GM21717 (cell line): ENCODE data around the gene B4GALT3.

Experiments used
- ATAC-seq: cut with Tn5 transposase; IDR thresholded peaks from one replicate; pipeline ENCODE4 v1.9.1; 2021; ENCODE audit warnings: mild to moderate bottlenecking, moderate library complexity; ENCODE audit not compliant: unreplicated experiment

The B4GALT3 gene

DNA sequence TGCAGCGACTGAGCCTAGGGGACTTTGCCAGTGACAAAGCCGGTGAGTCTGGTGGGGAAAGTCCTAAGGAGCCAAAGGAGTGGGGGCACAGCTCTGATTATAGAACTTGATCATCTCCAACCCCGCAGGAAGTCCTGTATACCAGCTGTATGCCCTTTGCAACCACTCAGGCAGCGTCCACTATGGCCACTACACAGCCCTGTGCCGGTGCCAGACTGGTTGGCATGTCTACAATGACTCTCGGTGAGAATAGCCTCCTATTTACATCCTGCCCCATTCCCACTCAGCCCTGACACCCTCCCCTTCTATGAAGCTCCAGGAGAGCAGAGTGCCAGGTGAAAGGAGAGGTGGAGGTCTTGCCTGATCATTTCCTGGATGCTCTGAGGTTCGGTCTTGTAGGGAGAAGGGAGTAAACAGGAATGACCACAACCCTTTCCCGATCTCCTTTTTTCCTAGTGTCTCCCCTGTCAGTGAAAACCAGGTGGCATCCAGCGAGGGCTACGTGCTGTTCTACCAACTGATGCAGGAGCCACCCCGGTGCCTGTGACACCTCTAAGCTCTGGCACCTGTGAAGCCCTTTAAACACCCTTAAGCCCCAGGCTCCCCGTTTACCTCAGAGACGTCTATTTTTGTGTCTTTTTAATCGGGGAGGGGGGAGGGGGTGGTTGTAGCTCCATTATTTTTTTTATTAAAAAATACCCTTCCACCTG is 12.3 kb downstream of the B4GALT3 start:
- ATAC-seq, result no peak

DNA sequence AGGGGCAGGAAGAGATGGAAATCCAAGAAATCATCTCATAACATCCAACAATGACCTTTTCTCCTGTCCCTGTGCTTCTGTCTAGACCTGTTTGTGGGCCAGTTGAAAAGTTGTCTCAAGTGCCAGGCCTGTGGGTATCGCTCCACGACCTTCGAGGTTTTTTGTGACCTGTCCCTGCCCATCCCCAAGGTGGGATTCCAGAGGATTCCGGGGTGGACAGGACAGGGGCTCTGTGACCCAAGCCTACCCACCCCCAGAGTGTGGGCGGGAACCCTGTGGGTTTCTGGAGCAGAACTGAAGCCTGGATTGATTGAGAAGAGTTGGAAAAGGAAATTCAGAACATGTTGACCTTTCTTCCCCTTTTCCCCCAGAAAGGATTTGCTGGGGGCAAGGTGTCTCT is 13.5 kb downstream of the B4GALT3 start:
- ATAC-seq, result no peak

DNA sequence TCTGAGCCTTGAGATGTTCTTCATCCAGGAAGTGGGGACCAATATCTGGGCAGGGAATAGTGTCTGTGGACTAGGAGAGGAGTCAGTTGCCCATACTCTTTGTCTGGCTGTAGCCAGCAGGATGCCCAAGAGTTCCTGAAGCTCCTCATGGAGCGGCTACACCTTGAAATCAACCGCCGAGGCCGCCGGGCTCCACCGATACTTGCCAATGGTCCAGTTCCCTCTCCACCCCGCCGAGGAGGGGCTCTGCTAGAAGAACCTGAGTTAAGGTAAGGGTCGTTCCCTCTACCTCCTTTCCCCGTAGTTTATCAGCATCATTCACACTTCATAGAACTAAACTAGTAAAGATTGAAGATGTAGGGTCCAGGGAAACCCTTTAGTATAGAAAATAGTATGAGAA is 14.5 kb downstream of the B4GALT3 start:
- ATAC-seq, result no peak

DNA sequence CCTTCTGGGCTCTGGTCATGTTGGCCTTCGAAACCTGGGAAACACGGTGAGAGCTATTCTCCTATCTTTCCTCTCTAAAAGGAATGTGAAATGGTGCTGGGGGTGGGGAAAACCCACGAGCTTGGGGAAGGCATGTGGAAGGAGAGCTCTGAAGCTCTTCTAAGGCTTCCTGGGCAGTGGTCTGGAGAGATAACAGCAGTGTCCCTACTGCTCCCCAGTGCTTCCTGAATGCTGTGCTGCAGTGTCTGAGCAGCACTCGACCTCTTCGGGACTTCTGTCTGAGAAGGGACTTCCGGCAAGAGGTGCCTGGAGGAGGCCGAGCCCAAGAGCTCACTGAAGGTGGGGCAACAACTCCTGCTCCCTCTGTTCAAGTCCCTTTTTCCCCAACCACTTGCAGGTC is 15.3 kb downstream of the B4GALT3 start:
- ATAC-seq, result no peak

- no peak for ATAC-seq
These were observed 15.7 kb downstream of the B4GALT3 start for GRCh38 chr1:161161652-161162051.

DNA sequence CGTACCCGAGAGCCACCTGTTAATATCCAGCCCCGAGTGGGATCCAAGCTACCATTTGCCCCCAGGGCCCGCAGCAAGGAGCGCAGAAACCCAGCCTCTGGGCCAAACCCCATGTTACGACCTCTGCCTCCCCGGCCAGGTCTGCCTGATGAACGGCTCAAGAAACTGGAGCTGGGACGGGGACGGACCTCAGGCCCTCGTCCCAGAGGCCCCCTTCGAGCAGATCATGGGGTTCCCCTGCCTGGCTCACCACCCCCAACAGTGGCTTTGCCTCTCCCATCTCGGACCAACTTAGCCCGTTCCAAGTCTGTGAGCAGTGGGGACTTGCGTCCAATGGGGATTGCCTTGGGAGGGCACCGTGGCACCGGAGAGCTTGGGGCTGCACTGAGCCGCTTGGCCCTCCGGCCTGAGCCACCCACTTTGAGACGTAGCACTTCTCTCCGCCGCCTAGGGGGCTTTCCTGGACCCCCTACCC is 16.6 kb downstream of the B4GALT3 start:
- no peak for ATAC-seq

- ATAC-seq, result no peak
These were observed 17.4 kb downstream of the B4GALT3 start for GRCh38 chr1:161159913-161160243.

DNA sequence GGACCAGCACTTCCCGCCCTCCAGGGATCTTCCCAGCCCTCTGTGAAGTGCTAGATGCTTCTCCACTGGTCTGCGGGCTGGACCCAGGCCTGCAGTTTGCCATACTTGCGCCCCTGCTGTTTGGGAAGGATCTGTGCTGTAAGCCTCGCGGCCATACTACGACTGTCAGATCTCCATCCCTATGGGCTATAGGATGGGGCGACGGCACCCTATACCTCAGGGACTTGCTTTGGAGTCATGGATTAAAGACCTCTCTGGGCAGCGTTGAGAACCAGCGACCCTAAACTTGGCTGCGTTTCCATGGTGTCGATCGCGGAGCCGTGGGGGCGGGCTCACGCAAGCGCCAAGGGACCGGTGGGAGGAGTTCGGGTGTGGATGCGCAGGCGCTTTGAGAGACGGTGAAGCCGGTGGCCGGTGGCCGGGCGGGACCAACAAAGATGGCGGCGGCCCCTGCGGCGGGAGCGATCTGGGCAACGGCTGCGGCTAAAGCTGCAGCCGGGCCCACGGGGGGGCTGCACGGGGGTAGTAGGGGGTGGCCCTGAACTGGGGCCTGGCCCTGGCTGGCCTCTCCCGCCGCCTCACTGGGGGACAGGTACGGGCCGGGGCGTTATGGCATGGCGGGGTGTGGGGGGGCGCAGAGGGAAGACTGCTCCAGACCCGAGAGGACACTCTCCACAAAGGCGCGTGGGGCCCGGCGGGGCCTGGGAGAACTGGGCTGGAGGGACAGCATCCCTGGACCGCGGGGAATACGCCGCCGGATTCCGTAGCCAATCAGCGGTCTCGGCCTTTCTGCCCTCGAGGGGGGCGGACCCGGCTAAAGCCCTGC is 18.0 kb downstream of the B4GALT3 start, which contains the start of gene USP21:
Gene USP21 (plus strand): TSS at position 414 of the 826 bp plus-strand sequence. CDS start 1,141 bp downstream, outside the sequence.
- peak; percentile 53 for ATAC-seq

GRCh38 chr1:161158316-161159010 is 18.8 kb downstream of the B4GALT3 start:
- ATAC-seq, result no peak

GRCh38 chr1:161157867-161158266 is 19.4 kb downstream of the B4GALT3 start:
- ATAC-seq, result no peak

DNA sequence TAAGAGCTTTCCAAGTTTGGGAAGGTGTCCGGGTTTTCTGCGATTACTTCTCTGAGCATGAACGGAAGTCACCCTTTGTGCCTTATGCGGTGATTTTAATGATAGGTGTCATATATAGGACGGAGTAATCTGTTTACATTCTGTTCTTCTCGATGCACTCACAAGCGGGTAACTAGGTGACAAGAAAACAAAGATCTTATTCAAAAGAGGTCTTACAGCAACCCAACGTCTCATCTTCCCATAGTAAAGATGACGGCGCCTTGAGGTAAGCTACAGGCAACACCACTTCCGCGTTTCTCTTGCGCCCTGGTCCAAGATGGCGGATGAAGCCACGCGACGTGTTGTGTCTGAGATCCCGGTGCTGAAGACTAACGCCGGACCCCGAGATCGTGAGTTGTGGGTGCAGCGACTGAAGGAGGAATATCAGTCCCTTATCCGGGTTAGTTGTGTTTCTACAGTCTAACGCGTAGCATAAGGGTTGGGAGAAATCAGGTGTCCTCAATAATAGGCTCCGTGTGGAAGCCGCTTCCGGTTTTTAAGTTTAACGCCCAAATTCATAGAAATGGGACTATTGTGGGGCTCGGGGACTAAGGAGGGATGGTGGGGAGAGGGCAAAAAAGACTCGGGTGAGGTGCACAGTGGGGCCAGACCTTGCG is 23.5 kb downstream of the B4GALT3 start, which contains the start of gene UFC1:
Gene UFC1 (plus strand): TSS at position 297 of the 656 bp plus-strand sequence. CDS start 20 bp downstream, at position 317.
- ATAC-seq, result peak; percentile 68

GRCh38 chr1:161153176-161153575 is 24.1 kb downstream of the B4GALT3 start:
- ATAC-seq, result no peak

DNA sequence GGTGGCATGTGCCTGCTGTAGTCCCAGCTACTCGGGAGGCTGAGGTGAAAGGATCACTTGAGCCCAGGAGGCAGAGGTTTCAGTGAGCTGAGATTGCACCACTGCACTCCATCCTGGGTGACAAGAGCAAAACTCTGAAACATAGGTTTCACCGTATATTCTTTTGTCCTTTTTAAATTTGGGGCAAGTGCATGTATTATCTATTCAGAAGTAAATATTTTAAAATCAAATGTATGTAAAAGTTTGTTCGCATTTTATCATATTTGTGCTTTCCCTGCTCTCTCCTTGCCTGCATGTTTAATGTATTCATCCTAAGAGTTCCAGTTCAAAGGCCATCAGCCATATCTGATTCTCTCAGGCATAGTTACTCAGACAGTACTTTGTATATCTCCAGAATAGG is 31.5 kb downstream of the B4GALT3 start:
- ATAC-seq, result no peak

DNA sequence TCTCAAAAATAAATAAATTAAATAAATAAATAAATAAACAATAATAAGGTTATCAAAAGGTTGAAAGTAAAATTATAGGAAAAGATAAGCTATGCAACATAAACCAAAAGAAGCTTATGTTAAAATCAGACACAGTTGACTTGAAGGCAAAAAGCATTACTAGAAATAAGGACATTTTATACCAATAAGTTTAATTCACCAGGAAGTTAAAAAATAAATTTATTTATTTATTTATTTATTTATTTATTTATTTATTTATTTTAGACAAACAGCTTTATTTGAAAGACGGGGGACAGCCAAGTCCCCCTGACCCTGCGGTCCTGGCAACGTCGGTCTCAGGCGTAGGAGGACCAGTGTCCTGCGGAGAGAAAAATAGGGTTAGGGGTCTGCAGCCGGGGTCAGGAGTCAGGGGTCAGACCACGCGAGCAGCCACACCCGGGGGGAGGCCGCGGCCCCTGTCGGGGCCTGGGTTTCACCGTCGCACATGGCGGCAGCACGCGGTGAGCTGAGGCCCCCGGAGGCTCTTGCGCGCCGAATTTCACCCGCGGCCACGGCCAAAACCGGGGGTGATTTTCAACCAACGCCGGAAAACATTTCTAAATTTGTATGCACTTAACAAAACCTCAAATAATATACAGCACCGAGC is 36.4 kb downstream of the B4GALT3 start:
- ATAC-seq, result no peak

GRCh38 chr1:161139766-161140165 is 37.5 kb downstream of the B4GALT3 start:
- ATAC-seq, result no peak

DNA sequence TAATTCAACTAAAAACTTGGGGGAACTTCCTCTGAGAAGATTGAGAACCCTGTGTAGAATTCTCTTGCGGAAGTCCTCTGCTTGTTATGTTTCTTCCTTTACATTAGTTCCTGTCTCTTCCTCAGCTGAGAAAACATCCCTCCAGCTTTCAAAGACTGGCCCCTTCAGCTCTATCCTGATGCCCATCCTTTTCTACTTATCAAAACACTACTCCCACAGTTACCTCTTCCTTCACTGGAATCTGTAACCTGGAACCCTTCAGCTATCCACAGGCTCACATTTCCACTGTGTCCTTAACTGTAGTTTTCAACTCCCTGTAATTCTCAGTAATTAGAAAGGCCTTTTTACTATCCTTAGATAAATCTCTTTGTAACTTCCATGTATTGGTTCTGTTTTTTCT is 38.9 kb downstream of the B4GALT3 start:
- ATAC-seq, result no peak

- no peak for ATAC-seq
These were observed 39.4 kb downstream of the B4GALT3 start for GRCh38 chr1:161137881-161138280.

- no peak for ATAC-seq
These were observed 44.0 kb downstream of the B4GALT3 start for GRCh38 chr1:161133220-161133740.

- peak; percentile 89 for ATAC-seq
These were observed 44.7 kb downstream of the B4GALT3 start, which contains the start of gene DEDD for GRCh38 chr1:161132410-161133219. Gene DEDD, minus strand, starts transcription at chr1:161132667. Its CDS starts 8,205 bp downstream, at chr1:161124462.
